Fibroblast of mammary gland (primary cell): Measurements from ENCODE around the gene SCT.

Experiments
- DNase-seq: peaks from one replicate; pipeline ENCODE4 v3.0.0-alpha.2; 2010; ENCODE audit warnings: low read depth
- H3K4me3 ChIP-seq: 2 replicates; pipeline ENCODE4 v1.5.1; 2011; ENCODE audit warnings: low read depth, mild to moderate bottlenecking, low read length, moderate library complexity; ENCODE audit not compliant: control insufficient read depth
- CTCF ChIP-seq: conservative IDR thresholded peaks from 2 replicates; pipeline ENCODE4 v1.5.1; 2011; ENCODE audit warnings: low read depth, low read length, inconsistent platforms; ENCODE audit not compliant: control insufficient read depth, insufficient read depth

Gene SCT

GRCh38 chr11:601573-602245 is 25.3 kb downstream of the SCT start:
- H3K4me3 ChIP-seq, result no peak overlapping the region
- no peak for DNase-seq
- TF ChIP-seq CTCF, result no peak

- TF ChIP-seq CTCF, result no peak
- no peak overlapping the region for H3K4me3 ChIP-seq
- no peak for DNase-seq
Observed at GRCh38 chr11:598005-598680, 28.8 kb downstream of the SCT start.

- TF ChIP-seq CTCF, result no peak
- DNase-seq, result no peak
- no peak overlapping the region for H3K4me3 ChIP-seq
Observed at GRCh38 chr11:597166-597725, 29.7 kb downstream of the SCT start.

- no peak for TF ChIP-seq CTCF
- H3K4me3 ChIP-seq, result no peak overlapping the region
- DNase-seq, result no peak
Observed at GRCh38 chr11:596374-596773, 30.6 kb downstream of the SCT start.

GRCh38 chr11:595400-595799 is 31.6 kb downstream of the SCT start:
- DNase-seq, result no peak
- TF ChIP-seq CTCF, result no peak
- H3K4me3 ChIP-seq, result no peak overlapping the region

GRCh38 chr11:593347-593746 is 33.6 kb downstream of the SCT start:
- H3K4me3 ChIP-seq, result no peak overlapping the region
- no peak for TF ChIP-seq CTCF
- DNase-seq, result no peak
